GM18861 (cell line): Measurements from ENCODE around the gene LSM12.
"Not testable (repeated sequence)": the region's sequence is repeated elsewhere in the genome, so short reads cannot be mapped to it uniquely, and the experiment has no call there.

Experiments
- ATAC-seq: cut with Tn5 transposase; IDR thresholded peaks from one replicate; pipeline ENCODE4 v1.9.1; 2021; ENCODE audit not compliant: unreplicated experiment

LSM12 gene

GRCh38 chr17:44008205-44008909, 58.1 kb downstream of the LSM12 start:
- ATAC-seq: no peak

DNA sequence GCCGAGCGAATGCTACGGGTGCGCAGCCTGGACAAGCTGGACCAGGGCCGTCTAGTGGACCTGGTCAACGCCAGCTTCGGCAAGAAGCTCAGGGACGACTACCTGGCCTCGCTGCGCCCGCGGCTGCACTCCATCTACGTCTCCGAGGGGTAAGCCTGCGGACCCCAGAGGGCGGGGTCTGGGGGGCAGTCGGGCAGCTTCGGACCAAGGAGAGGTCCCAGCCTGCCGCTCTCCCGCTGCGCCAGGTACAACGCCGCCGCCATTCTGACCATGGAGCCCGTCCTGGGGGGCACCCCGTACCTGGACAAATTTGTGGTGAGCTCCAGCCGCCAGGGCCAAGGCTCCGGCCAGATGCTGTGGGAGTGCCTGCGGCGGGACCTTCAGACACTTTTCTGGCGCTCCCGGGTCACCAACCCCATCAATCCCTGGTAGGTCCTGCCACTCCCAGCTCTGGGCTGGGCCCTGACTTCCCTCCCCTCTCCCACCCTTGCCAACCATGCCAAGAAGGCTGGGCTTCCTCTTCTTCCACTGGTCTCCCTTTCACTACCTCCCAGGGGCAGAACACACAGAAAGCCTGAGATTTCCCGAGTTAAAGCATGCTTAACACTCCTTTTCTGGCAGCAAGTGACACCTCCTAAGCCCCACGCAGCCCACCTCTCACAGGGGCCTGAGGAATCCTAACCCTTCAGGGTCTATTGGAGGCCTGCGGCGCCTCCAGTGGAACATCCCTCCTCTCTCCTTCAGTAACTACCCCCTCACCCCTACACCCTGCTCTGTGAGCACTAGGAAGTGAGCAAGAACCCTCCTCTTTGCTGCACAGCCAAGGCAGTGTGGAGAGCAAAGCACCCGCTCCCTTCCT, 58.9 kb downstream of the LSM12 start:
- ATAC-seq: no peak

GRCh38 chr17:44006598-44007345, 59.7 kb downstream of the LSM12 start:
- no peak for ATAC-seq

DNA sequence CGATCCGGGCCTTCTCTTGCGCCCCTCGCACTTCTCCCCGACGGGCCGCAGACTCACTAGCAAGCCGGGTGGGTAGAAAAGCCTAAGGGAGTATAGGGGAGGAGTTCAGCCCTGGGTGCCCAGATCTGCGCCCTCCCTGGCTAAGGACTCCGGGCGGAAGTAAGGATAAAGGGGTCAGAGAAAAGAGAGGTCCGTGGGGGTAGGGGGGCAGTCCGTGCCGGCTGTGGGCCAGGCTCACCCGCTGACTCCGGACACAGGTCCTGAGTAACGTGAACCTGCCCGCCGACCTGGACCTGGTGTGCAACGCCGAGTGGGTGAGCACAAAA, 60.2 kb downstream of the LSM12 start:
- no peak for ATAC-seq

DNA sequence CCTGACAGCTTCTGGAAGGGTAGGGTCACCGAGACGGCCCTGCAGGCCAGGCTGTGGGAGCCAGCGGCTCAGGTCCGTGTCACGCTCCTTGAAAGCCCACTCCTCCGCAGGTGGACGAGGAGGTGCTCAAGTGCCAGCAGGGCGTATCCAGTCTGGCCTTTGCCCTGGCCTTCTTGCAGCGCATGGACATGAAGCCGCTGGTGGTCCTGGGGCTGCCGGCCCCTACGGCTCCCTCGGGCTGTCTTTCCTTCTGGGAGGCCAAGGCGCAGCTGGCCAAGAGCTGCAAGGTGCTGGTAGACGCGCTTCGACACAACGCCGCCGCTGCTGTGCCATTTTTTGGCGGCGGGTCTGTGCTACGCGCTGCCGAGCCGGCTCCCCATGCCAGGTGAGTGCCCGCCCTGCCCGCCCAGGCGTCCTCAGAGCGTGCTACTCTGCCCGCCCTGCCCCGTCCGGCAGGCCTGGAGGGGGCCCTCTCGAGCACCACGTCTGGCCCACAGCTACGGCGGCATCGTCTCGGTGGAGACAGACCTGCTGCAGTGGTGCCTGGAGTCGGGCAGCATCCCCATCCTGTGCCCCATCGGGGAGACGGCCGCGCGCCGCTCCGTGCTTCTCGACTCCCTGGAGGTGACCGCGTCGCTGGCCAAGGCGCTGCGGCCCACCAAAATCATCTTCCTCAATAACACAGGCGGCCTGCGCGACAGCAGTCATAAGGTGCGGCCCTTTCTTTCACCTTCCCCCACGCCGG, 60.8 kb downstream of the LSM12 start:
- no peak for ATAC-seq

GRCh38 chr17:44004761-44005526, 61.5 kb downstream of the LSM12 start:
- ATAC-seq: no peak

DNA sequence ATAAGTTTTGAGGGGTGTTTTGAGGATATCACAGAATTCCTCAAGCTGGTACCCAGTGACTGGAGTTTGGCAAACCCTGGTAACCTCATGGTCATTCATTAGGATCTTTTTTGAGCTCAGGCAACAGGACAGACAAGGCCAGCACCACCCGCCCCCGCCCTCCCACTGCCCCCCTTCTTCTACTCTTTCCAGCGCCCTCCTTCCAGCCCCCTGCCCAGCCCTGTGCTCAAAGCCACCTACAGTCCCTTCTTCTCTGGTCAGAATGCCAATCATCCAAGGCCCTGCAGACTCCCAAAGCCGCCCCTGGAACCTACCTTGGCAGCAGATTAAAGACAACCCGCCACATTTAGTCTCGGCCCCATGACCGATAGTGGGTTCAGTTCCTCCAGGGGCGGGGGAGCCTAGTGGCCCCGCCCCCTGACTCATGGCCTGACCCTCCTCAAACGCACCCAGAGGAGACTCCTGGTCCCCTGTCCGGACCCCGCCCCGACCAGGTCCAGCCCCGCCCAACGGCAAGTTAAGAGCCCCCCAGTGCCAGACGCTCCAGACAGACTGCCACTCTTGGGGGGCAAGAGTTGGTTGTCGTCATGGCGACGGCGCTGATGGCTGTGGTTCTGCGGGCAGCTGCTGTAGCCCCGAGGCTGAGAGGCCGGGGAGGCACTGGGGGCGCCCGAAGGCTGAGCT, 62.3 kb downstream of the LSM12 start, which contains the start of gene NAGS:
Gene NAGS (plus strand): TSS at position 546 of the 684 bp plus-strand sequence. CDS start 42 bp downstream, at position 588.
- no peak for ATAC-seq

- no peak for ATAC-seq
Measured at GRCh38 chr17:44002141-44002848, 64.2 kb downstream of the LSM12 start.

GRCh38 chr17:44001461-44001920, 65.0 kb downstream of the LSM12 start:
- ATAC-seq: no peak

GRCh38 chr17:44000871-44001460, 65.5 kb downstream of the LSM12 start:
- no peak for ATAC-seq

DNA sequence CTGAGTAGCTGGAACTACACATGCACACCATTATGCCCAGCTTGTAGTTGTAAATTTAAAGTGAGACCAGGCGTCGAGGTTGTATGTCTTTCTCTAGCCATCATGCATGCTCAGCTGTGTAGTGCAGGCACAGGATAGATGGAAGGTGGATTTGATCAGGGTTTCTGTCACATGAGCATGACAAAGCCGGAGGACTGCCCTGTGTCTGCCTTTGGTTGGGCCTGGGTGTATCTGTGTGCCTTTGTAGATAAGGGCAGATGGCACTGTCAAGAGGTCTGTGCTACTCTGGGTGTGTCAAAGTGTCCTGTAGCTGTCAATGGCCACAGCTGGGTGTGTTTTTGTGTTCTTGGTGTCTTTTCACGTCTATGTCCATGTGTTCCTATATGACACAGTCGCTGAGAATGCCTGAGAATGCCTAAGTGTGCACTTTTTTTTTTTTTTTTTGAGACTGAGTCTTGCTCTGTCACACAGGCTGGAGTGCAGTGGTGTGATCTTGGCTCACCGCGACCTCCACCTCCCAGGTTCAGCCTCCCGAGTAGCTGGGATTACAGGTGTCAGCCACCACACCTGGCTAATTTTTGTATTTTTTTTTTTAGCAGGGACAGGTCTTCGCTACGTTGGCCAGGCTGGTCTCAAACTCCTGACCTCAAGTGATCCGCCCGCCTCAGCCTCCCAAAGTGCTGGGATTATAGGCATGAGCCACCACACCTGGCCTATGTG, 66.2 kb downstream of the LSM12 start:
- no peak for ATAC-seq

- no peak for ATAC-seq
Measured at GRCh38 chr17:43999024-43999423, 67.4 kb downstream of the LSM12 start.

DNA sequence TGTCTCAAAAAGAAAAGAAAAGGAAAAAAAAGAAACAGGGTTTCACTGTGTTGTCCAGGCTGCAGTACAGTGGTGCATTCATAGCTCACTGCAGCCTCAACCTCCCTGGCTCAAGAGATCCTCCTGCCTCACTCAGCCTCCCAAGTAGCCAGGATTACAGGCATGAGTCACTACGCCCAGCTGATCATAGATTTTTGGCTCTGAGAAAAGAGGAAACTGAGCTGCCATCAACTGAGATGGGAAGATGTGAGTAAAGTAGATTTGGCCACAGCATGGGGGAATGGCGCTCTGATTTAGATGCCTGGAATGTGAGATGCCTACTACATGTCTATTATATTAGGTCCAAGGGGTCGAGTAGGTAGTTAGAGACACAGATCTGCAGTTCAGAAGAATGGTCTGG, 67.9 kb downstream of the LSM12 start:
- no peak for ATAC-seq

DNA sequence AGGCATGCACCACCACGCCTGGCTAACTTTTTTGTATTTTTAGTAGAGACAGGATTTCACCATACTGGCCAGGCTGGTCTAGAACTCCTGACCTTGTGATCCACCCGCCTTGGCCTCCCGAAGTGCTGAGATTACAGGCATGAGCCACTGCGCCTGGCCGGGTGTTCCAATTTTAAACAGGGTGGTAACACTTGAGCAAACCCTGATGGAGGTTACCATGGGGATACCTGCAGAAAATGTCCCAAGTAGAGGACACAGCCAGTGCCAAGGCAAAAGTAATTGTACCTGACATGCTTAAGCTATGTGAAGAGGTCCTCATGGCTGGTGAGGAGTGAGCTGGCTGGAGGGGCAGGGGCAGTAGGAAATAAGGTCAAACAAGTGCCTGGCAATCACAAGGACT, 69.3 kb downstream of the LSM12 start:
- not testable (repeated sequence) for ATAC-seq

GRCh38 chr17:43995150-43995471, 71.4 kb downstream of the LSM12 start:
- ATAC-seq: no peak

DNA sequence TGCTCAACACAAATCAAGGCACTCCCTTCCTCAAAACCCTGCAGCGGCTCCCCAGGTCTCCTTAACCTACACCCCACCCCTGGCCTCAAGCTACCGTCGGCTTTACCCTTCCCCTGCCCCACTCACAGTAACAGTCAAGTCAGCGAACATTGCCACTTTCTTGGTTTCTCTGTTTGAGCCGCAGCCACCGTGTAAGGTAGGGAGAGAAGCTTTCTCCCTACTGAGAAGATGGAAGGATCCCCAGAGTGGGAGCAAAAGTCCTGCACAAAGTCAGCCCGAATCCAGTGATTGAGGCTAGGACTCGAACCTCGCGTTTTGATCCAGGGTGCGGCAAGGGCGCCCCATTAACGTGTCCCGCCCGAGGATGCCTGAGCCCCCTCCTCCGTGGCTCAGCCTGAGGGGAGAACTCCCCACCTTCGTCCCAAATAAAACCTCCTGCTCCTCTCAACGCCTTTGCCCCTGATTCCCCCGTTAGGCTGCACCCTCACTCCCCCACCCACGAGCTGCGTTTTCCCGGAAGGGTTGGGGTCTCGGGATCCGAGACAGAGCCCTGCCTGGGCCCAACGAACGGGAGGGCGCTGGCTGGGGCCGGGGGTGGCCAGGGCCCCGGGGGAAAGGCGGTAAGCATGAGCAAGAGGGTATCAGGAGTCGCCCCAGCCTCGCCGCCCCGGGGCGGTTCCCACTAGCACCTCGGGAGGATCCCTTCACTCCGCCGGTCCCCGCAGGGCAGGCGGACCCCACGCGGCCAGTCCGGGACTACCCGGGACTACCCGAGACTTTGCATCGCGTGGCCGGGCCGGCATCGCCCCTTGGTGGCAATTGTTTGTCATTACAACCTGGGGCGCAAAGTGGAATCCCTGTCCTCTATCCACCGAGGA, 72.0 kb downstream of the LSM12 start:
- no peak for ATAC-seq

- no peak for ATAC-seq
Measured at GRCh38 chr17:43992641-43993040, 73.8 kb downstream of the LSM12 start.
